ENCODE measurements around the gene RNFT2.

RNFT2 gene

DNA sequence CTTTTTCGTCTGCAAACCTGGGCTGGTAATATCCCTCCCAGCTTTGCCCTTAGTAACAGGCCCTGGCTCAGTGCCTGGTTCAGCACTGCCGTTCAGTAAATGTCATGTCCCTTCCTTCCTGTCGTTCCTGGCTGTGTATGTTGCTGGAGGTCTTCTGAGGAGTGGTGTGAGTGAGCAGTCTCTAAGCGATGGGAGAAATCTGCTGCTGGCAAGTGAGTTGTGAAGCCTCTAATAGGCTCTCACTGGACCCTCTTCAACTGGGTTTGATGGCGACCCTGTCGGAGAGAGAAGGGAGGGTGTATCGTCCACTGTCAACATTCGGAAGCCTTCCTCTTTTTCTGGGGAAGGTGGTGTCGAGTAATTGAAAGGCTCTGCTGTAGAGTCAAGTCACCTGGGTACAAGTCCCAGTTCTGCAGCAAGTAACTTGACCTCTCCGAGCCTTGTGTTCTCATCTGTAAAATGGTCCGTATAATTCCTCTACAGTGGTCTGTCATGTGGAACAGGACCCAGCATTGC lies 80.3 kb downstream of the RNFT2 start:
- Mint-ChIP-seq H3K9me3 (no peaks in the 10 kb centered on the region), H3K4me1 (peaks cover 27% of the 10 kb centered on the region), H3K36me3 (no peaks in the 10 kb centered on the region), H3K27me3 (no peaks in the 10 kb centered on the region), H3K27ac (peak overlapping the region; percentile 95), H3K4me3 (peak overlapping the region; percentile 98)

GRCh38 chr12:116818948-116819832 lies 81.1 kb downstream of the RNFT2 start:
- no peaks in the 10 kb centered on the region for H3K27me3 Mint-ChIP-seq
- H3K9me3 Mint-ChIP-seq, result no peaks in the 10 kb centered on the region
- peak overlapping the region; percentile 98 for H3K4me3 Mint-ChIP-seq
- peak overlapping the region; percentile 99 for H3K27ac Mint-ChIP-seq
- no peaks in the 10 kb centered on the region for H3K36me3 Mint-ChIP-seq
- H3K4me1 Mint-ChIP-seq, result peaks cover 27% of the 10 kb centered on the region

- Mint-ChIP-seq H3K9me3 (no peaks in the 10 kb centered on the region), H3K27ac (peak overlapping the region; percentile 69), H3K4me1 (peaks cover 27% of the 10 kb centered on the region), H3K4me3 (peak overlapping the region; percentile 54), H3K27me3 (no peaks in the 10 kb centered on the region), H3K36me3 (no peaks in the 10 kb centered on the region)
Observed at GRCh38 chr12:116820064-116820656, 82.0 kb downstream of the RNFT2 start.

DNA sequence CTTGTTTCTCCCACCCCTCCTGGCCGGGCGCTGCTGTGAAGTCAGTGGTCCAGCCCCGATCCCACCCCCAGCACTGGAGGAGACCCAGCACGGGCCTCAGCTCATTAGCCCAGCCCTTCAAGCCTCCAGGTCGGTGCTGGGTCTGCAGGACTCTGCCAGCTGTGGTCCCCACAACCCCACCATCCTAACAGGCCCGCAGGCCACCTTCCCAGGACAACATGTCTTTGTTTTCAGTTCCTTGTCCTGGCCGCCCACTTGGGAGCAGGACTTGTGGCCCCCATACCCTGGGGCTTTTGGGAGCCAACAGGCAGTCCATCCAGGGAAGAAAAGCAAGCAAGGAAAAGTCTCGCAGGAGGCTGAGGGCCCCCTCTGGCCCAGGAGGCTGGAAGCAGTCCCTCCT lies 83.2 kb downstream of the RNFT2 start:
- Mint-ChIP-seq H3K27me3 (no peaks in the 10 kb centered on the region), H3K4me1 (peaks cover 27% of the 10 kb centered on the region), H3K4me3 (no peak overlapping the region), H3K36me3 (peaks cover 2% of the 10 kb centered on the region), H3K9me3 (no peaks in the 10 kb centered on the region), H3K27ac (no peak overlapping the region)

- Mint-ChIP-seq H3K9me3 (no peaks in the 10 kb centered on the region), H3K27ac (peak overlapping the region; percentile 4), H3K27me3 (no peaks in the 10 kb centered on the region), H3K36me3 (peaks cover 2% of the 10 kb centered on the region), H3K4me3 (no peak overlapping the region), H3K4me1 (no peaks in the 10 kb centered on the region)
Observed at GRCh38 chr12:116827432-116827831, 89.3 kb downstream of the RNFT2 start.

DNA sequence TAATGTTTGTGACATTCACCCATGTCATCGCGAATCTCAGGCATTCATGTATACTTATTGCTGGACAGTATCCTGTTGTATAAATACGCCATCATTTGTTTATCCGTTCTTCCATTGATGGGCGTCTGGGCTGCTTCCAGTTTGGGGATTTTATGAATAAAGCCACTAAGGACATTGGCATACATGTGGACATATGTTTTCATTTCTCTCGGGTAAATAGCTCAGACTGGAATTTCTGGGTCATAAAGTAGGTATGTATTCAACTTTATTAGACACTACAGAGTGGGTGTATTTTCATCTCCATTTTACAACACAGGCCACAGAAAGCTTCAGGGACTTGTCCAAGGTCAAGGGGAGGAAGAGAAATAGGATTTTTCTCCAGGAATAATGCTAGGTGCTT lies 94.2 kb downstream of the RNFT2 start:
- Mint-ChIP-seq H3K4me3 (no peak overlapping the region), H3K36me3 (peaks cover 13% of the 10 kb centered on the region), H3K9me3 (no peaks in the 10 kb centered on the region), H3K27ac (no peak overlapping the region), H3K27me3 (no peaks in the 10 kb centered on the region), H3K4me1 (no peaks in the 10 kb centered on the region)

- no peaks in the 10 kb centered on the region for H3K9me3 Mint-ChIP-seq
- peaks cover 14% of the 10 kb centered on the region for H3K36me3 Mint-ChIP-seq
- no peaks in the 10 kb centered on the region for H3K27me3 Mint-ChIP-seq
- H3K4me1 Mint-ChIP-seq, result no peaks in the 10 kb centered on the region
- no peak overlapping the region for H3K27ac Mint-ChIP-seq
- H3K4me3 Mint-ChIP-seq, result no peak overlapping the region
Observed at GRCh38 chr12:116833474-116833873, 95.4 kb downstream of the RNFT2 start.

GRCh38 chr12:116835484-116835883 lies 97.4 kb downstream of the RNFT2 start:
- no peak overlapping the region for H3K27ac Mint-ChIP-seq
- H3K4me3 Mint-ChIP-seq, result no peak overlapping the region
- no peaks in the 10 kb centered on the region for H3K9me3 Mint-ChIP-seq
- no peaks in the 10 kb centered on the region for H3K4me1 Mint-ChIP-seq
- H3K36me3 Mint-ChIP-seq, result peaks cover 14% of the 10 kb centered on the region
- H3K27me3 Mint-ChIP-seq, result no peaks in the 10 kb centered on the region

DNA sequence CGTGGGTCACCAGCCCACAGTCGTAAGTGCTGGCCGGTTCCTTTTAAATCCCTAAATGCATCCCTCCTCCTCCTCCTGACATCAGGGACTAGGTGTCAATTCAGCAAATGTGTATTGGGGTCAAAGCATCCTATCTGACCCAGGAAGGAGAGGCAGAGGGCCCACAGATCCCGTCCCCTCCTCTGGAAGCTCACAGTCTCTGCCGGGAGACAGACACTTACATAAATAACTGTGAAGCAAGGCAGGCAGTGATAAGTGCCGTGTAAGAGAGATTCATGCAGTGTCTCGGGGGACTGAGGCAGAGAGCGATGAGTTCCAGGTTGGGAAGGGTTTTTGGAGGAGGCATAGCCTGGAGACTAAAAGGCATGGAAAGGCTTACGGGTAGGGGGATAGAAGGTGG lies 99.0 kb downstream of the RNFT2 start:
- H3K4me1 Mint-ChIP-seq, result no peaks in the 10 kb centered on the region
- peaks cover 14% of the 10 kb centered on the region for H3K36me3 Mint-ChIP-seq
- no peak overlapping the region for H3K27ac Mint-ChIP-seq
- no peaks in the 10 kb centered on the region for H3K9me3 Mint-ChIP-seq
- H3K27me3 Mint-ChIP-seq, result no peaks in the 10 kb centered on the region
- H3K4me3 Mint-ChIP-seq, result no peak overlapping the region

DNA sequence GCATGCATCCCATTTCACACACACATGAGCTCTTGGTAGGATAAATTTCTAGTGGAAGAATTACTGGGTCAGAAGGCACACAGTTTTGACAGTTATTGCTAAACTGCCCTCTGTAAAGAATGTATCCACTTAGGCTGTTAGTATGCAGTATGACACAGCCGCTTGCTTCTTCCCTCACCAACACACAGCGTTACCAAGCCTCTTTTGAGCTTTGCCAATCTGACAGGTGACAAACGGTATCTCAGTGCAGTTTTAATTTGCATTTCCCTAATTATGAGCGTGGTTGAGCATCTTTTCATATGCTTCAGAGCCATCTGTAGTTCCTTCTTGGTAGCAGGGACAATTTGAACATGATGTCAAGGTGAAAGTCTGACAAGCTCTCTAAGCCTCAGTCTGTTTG lies 100.2 kb downstream of the RNFT2 start:
- no peaks in the 10 kb centered on the region for H3K27me3 Mint-ChIP-seq
- no peaks in the 10 kb centered on the region for H3K9me3 Mint-ChIP-seq

DNA sequence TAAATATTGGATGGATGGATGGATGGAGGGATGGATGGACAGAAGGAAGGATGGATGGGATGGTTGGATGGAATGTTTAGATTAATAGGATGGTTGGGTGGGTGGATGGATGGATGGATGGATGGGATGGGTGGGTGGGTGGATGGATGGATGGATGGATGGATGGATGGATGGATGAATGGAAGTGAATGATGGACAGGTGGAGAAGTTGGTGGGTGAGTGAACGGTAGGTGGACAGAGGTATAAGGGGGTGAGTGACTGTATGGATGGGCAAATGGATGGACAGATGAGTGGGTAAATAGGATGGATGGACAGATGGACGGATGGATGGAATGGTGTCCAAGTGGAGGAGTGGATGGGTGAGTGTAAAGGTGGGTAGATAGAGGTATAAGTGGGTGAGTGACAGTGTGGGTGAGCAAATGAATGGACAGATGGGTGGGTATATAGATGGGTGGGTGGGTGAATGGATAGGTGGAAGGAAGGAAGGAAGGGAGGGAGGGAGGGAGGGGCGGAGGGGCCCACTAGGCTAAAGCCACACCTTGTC lies 101.2 kb downstream of the RNFT2 start:
- H3K4me1 Mint-ChIP-seq, result no peaks in the 10 kb centered on the region
- H3K9me3 Mint-ChIP-seq, result no peaks in the 10 kb centered on the region
- H3K4me3 Mint-ChIP-seq, result no peak overlapping the region
- no peak overlapping the region for H3K27ac Mint-ChIP-seq
- H3K36me3 Mint-ChIP-seq, result peaks cover 17% of the 10 kb centered on the region
- no peaks in the 10 kb centered on the region for H3K27me3 Mint-ChIP-seq

More for the DNA sequence above, 100.2 kb downstream of the RNFT2 start:
- Mint-ChIP-seq H3K4me1 (no peaks in the 10 kb centered on the region), H3K36me3 (peaks cover 14% of the 10 kb centered on the region), H3K4me3 (no peak overlapping the region), H3K27ac (no peak overlapping the region)

- H3K36me3 Mint-ChIP-seq, result peaks cover 3% of the 10 kb centered on the region
- no peaks in the 10 kb centered on the region for H3K27me3 Mint-ChIP-seq
Observed at GRCh38 chr12:116843085-116843484, 105.0 kb downstream of the RNFT2 start.

DNA sequence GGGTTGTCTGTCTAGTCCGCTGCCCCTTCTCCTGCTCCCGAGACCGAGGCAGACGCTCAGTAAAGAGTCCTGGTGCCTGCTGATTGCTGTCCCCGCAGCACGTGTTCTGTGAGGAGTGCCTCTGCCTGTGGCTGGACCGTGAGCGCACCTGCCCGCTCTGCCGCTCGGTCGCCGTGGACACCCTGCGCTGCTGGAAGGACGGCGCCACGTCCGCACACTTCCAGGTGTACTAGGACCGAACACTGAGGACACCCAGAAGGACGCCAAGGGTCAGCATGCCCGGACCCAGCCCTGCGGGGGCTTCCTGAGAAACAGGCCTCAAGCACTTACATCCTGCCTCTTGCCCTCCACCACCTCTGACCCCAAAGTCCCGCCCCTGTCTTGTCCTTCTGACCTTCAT lies 111.1 kb downstream of the RNFT2 start:
- Mint-ChIP-seq H3K27me3 (no peaks in the 10 kb centered on the region), H3K4me1 (no peaks in the 10 kb centered on the region), H3K4me3 (no peak overlapping the region), H3K9me3 (no peaks in the 10 kb centered on the region), H3K36me3 (peaks cover 5% of the 10 kb centered on the region), H3K27ac (no peak overlapping the region)

More at GRCh38 chr12:116843085-116843484, 105.0 kb downstream of the RNFT2 start:
- no peak overlapping the region for H3K4me3 Mint-ChIP-seq
- H3K9me3 Mint-ChIP-seq, result no peaks in the 10 kb centered on the region
- H3K4me1 Mint-ChIP-seq, result no peaks in the 10 kb centered on the region
- H3K27ac Mint-ChIP-seq, result no peak overlapping the region

- Mint-ChIP-seq H3K27ac (no peak overlapping the region), H3K4me3 (no peak overlapping the region), H3K4me1 (no peaks in the 10 kb centered on the region), H3K27me3 (peaks cover 13% of the 10 kb centered on the region), H3K9me3 (no peaks in the 10 kb centered on the region), H3K36me3 (peaks cover 5% of the 10 kb centered on the region)
Observed at GRCh38 chr12:116852303-116852702, 114.2 kb downstream of the RNFT2 start.

GRCh38 chr12:116853507-116853906 lies 115.4 kb downstream of the RNFT2 start:
- no peaks in the 10 kb centered on the region for H3K4me1 Mint-ChIP-seq

More at GRCh38 chr12:116853507-116853906, 115.4 kb downstream of the RNFT2 start:
- Mint-ChIP-seq H3K27me3 (peaks cover 19% of the 10 kb centered on the region), H3K9me3 (no peaks in the 10 kb centered on the region), H3K36me3 (peaks cover 5% of the 10 kb centered on the region), H3K27ac (no peak overlapping the region), H3K4me3 (no peak overlapping the region)
